NB4 (cell line): ENCODE data around the gene DHRS12.

ENCODE experiments used
- DNase-seq: peaks from one replicate; pipeline ENCODE4 v3.0.0; 2010; ENCODE audit warnings: low read depth
- H3K4me3 ChIP-seq: one replicate; pipeline ENCODE4 v1.5.1; 2011; ENCODE audit warnings: mild to moderate bottlenecking, low read depth, low read length, moderate library complexity
- MYC ChIP-seq: IDR thresholded peaks from 2 replicates; pipeline ENCODE4 v1.6.1; 2011; ENCODE audit warnings: low read depth, low read length
- POLR2A ChIP-seq: IDR thresholded peaks from 2 replicates; pipeline ENCODE4 v1.6.1; 2011; ENCODE audit warnings: mild to moderate bottlenecking; ENCODE audit not compliant: insufficient read length; ENCODE audit errors: extremely low read depth
- TF ChIP-seq, protein P1 (sequence below): IDR thresholded peaks from 2 replicates; pipeline ENCODE4 v1.6.1; 2011; ENCODE audit warnings: low read depth, low read length
- TF ChIP-seq, protein P2 (sequence below): IDR thresholded peaks from one replicate; pipeline ENCODE4 v1.5.1; 2012; ENCODE audit warnings: low read depth, low read length

The DHRS12 gene

DNA sequence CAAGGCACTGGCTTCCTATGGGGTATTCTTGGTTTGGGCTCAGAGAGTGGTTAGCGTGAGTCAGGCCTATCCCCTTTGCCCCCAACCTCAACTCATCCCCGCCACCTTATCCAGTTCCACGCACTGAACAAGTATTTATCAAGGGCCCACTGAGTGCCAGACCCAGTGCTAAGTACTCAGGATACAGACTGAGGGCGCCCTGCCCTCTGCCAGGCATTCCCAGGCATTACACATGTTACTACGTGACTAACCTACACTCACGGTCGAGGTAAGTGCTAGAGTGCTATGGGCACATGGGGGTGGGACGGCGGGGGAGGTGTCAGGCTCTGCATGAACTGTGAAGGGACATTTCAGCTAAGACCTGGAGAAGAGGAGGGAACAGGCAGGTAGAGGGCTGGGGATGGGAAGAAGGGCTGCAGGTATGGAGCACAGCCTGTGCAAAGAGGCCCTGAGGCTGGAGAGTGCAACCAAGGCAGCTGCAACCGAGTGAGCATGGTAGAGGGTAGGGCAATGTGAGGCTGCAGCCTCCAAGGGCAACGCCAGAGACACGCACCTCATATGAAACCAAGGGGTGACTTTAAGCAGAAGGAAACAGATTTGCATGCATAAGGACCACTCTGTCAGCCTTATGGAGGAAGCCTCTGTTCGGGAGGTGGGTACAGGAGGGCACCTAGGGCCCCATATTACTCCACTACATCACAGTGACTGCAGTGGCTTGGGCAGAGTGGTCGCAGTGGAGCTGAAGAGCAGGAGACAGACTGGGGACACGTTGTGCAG, 22.5 kb downstream of the DHRS12 start:
- TF ChIP-seq MYC (no peak), POLR2A (no peak)
- TF ChIP-seq, protein P1, sequence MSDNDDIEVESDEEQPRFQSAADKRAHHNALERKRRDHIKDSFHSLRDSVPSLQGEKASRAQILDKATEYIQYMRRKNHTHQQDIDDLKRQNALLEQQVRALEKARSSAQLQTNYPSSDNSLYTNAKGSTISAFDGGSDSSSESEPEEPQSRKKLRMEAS: peak; percentile 69
- TF ChIP-seq, protein P2, sequence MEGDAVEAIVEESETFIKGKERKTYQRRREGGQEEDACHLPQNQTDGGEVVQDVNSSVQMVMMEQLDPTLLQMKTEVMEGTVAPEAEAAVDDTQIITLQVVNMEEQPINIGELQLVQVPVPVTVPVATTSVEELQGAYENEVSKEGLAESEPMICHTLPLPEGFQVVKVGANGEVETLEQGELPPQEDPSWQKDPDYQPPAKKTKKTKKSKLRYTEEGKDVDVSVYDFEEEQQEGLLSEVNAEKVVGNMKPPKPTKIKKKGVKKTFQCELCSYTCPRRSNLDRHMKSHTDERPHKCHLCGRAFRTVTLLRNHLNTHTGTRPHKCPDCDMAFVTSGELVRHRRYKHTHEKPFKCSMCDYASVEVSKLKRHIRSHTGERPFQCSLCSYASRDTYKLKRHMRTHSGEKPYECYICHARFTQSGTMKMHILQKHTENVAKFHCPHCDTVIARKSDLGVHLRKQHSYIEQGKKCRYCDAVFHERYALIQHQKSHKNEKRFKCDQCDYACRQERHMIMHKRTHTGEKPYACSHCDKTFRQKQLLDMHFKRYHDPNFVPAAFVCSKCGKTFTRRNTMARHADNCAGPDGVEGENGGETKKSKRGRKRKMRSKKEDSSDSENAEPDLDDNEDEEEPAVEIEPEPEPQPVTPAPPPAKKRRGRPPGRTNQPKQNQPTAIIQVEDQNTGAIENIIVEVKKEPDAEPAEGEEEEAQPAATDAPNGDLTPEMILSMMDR: peak; percentile 38
- DNase-seq: peak; percentile 58
- H3K4me3 ChIP-seq: no peak overlapping the region

DNA sequence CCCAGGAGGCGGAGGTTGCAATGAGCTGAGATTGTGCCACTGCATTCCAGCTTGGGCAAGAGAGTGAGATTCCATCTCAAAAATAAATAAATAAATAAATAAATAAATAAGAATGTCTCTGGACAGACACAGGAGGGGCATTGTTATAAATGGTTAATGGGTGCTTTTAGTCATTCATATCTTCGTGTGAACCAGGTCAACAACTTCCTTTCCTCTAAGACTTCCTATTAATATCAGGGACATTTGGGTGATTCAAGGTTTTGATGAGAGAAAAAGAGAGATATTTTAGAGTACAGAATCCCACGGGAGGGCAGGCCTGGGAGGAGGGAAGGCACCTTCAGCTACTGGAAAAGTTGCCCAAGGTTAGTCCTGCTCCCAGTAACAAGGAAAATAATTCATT, 23.9 kb downstream of the DHRS12 start:
- no peak for TF ChIP-seq POLR2A
- TF ChIP-seq, protein P1: no peak
- TF ChIP-seq MYC: no peak
- TF ChIP-seq, protein P2: no peak
- no peak overlapping the region for H3K4me3 ChIP-seq
- no peak for DNase-seq

DNA sequence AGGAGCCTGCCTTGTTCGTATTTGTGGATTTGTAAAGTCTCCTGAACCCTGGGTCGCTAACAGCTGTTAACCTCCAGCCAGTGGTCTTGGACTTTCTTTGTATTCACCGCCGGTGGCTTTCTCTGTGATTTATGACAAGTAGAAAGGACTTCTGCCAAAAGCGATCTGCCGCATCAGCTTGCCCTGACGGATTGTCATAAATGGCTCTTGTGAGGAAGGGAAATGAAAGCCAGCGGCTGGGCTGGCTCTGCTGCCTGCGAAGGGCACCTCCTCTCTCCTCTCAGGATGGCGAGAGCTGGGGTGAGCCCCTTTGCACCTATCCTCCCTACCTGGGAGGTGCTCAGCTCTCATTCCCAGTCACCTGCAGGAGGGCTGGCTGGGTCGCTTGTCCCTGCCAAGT, 25.6 kb downstream of the DHRS12 start:
- TF ChIP-seq, protein P2: no peak
- no peak for TF ChIP-seq MYC
- no peak for TF ChIP-seq POLR2A
- TF ChIP-seq, protein P1: no peak
- no peak for DNase-seq
- H3K4me3 ChIP-seq: no peak overlapping the region

DNA sequence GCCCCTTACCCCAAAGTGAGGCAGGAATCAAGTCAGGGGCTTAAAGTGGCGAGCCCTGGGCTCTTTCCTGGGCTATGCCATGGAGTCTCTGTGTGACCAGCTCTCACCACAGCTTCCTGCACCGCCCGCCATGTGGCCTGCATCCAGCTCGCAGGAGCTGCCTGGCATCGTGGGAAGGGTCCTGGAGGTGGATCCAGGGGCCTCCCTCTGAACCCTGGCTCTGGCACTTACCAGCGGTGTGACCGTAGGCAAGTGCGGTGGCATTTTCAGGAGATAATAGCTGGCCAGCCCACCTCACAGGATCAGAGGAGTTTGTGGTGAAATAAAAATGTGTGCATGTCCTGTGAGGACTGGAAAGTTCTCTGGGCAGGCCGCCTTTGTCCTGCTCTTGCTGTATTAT, 26.0 kb downstream of the DHRS12 start:
- TF ChIP-seq POLR2A (no peak), MYC (no peak)
- TF ChIP-seq, protein P2: no peak
- TF ChIP-seq, protein P1: no peak

DNA sequence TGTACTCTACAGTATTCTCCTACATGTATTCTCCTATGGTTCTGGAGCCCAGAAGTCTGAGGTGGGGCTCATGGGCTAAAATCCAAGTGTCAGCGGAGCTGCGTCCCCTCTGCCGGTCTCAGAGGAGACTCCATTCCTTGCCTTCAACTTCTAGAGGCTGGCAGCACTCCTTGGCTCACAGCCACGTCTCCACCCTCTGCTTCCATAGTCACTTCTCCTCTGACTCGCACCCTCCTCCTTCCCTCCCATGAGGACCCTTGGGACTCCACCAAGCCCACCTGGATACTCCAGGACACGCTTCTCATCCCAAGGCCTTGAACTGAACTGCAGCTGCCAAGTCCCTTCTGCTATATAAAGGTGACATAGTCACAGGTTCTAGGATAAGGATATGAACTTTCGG, 27.8 kb downstream of the DHRS12 start:
- DNase-seq: no peak
- H3K4me3 ChIP-seq: no peak overlapping the region
- TF ChIP-seq, protein P2: no peak
- TF ChIP-seq MYC (no peak), POLR2A (no peak)
- TF ChIP-seq, protein P1: no peak

More for the DNA sequence above, 26.0 kb downstream of the DHRS12 start:
- DNase-seq: no peak
- no peak overlapping the region for H3K4me3 ChIP-seq
